Muscle of arm (tissue), 12 donors: ENCODE data around the gene CLMN. TPM values are rescaled to one million over a fixed set of nuclear protein-coding genes. Genes with fewer than 3 reads are reported as not detected.

ENCODE experiments used
- DNase-seq: peaks from one replicate; pipeline ENCODE4 v3.0.0-alpha.2; 2013
- polyA plus RNA-seq, 12 donors: library from polyadenylated mRNA; unstranded; fragments of 120-200 nt; gene quantifications; one replicate each; pipeline ENCODE4 v1.2.1, GENCODE V29; 2013; ENCODE audit not compliant: insufficient read length in 12 of 12

Gene CLMN
- polyA plus RNA-seq, 12 donors: 2.5 to 21.6 (median 3.5) TPM; not detected in 1

DNA sequence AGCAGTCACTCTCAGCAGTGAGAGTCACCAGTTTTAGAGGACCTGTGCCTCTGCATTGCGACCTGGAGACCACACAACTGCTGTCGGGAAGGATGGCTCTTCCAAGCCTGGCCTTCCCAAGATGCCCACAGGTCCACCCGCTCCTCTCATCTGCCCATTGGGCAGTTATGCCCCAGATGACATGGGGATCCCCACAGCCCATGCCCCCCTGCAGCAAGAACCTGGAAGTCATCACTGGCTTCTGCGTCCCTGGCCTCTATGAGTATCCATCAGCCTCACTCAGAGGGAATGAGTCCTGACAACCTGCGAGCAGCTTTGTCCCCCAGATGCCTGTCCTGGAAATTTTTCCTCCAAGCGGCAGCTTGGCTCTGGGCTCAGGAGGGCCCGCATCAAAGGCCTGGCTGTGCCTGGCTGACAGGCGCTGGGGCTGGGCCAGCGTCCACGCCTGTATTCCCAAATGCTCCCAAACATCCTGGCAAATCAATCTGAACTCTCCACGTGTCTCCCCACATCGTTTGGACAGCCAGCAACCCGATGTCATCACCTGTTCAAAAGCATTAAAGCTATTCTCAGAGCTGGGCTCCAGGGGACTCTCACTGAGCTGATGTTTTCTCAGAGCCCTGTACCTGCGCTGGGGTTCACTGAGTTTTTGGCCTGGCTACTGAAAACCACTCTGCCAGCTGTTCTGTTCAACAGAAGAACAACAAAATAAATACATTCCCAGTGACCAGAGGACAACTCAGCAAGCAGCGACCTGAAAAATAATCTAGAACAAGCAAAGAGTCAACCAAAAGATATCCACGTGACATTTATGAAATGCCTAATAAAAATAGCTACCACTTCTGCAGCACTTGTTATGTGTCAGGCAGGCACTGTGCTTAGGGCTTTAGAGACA is 57.8 kb downstream of the CLMN start:
- no peak for DNase-seq

DNA sequence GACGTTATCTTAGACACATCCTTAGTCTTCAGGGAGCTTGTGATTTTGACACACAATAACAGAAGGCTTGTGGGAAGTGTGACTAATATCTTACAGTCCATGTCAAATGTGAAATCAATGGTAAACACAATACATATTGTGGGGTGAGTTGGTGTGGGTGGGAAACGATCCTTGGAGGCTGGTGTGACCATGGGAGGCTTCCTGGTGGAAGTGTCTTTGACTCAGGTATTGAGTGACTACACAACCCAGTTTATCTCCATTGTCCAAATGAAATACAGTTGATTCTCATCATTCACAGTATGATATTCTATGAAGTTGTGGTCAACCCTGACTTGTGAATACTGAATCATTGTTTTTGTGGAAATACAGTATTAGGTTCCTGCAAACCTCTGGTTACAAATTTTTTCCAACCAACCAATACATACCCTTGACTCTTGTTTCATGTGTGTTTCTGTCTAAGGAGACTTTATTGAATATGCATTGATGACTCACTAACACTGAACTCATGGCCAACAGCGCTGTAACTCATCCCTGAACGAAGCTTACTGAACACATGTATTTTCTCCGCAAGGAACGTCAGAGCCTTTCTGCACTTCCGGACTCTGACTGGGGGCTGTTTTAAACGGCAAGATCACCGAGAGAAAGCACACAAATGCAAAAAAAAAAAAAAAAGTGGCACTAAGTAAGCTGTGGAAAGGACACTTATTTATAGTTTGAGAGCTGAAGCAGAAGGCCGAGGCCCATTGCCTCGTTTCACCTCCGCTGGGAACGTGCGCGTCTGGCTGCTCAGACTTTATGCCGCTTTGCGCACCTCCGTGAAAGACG is 59.0 kb downstream of the CLMN start:
- DNase-seq: no peak

DNA sequence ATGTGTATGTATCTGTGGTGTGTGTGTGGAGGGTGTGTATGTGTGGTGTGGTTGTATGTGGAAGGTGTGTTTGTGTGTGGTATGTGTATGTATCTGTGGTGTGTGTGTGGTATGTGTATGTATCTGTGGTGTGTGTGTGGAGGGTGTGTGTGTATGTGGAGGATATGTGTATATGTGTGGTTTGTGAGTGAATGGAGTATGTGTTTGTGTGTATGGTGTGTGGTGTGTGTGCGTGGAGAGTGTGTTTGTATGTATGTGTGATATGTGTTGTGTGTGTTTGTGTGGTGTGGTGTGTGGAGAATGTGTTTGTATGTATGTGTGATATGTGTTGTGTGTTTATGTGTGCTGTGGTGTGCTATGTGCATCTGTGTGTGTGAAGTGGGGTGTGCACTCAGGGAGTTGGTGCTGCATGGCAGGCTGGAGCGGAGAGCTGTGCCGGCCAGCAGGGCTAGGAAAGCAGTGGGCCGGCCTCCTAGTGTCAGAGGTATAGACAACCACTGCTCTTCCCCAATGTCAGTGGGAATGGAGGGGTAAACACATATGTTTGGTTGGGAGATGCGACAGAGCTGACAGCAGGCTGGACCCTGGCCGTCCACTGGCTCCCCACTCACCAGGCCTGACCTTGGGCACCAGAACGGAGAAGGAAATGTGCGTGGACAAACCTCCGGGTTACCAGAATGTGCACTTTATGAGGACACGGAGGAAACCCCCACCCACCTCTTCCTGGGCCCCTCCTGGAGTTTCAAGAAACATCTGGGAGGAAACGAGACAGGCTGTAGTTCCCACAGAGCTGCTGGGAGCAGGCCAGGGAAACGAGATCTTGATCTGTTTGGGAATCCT is 60.7 kb downstream of the CLMN start:
- no peak for DNase-seq

DNA sequence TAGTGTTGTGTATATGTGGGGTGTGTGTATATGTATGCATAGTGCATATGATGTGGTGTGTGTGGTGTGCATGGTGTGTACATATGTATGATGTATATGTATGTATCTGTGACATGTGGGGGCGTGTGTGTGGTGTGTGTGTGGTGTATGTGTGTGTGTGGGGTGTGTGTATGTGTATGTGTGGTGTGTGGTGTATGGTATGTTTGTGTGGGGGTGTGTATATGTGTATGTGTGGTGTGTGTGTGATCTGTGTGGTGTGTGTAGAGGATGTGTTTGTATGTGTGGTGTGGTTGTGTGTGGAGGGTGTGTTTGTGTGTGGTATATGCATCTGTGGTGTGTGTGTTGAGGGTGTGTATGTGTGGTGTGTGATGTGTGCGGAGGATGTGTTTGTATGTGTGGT is 61.6 kb downstream of the CLMN start:
- DNase-seq: no peak

DNA sequence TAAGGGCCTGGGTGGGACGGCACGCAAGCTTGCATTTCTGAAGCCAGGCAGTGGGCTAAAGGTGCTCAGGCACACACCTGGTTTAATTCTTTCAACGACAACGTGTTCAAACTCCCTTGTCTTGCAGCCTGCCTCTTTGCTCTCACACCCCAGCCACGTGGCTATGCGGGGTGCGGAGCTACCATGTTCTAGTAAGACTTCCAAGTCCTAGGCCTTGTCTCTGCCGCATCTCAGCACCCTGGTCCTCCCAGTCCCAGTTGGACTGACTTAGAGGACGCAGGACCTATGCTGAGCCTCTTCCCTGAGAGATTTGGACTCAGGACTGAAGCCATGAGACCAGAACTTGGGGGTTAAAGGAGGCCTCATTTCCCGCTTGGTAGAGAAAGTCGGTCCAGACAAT is 62.2 kb downstream of the CLMN start:
- no peak for DNase-seq

DNA sequence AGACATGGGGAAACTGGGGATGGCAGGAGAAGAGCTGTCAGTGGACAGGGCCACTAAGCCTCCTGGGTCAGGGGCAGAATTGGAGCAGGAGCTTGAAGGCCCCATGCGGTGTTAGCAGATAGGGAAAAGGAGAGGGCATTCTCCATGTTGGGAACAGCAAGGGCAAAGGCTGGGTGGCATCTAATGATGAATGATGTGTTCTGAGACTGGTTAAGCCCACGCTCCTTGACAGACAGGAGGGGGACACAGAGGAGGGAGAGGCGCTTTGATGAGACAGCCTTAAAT is 63.0 kb downstream of the CLMN start:
- DNase-seq: no peak

DNA sequence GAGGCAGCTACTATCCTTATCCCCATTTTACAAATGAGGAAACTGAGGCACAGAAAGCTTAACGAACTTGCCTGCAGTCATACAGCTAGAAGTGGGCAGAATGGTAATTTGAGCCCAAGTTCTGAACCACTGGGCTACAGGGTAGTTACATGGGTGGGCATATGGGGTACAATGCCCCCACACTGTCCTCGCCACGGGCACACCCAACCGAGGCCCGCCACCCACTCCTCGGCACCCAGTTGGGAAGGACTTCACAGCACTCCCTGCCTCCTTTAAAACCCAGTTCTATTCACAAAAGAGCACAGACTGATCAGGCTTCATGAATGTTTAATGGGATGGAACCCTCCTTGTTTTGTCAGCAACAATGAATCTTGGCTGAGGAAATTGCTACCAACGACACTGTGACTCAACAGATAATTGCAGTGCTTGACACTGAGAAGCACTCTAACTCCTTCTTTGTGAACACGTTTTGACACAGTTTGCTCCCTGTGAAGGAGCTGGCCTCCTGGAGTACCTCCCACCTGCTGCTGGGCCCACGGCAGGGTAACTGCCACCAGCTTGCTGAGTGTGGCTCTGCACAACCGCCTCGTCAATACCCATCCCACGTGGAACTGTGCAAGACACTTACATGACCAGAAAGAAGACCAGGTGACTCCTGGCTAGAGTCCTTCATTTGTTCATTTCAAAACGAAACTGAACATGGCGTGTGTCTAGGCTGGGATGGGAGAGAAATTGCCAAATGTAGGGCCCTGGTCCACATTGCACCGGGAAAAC is 63.5 kb downstream of the CLMN start:
- no peak for DNase-seq

DNA sequence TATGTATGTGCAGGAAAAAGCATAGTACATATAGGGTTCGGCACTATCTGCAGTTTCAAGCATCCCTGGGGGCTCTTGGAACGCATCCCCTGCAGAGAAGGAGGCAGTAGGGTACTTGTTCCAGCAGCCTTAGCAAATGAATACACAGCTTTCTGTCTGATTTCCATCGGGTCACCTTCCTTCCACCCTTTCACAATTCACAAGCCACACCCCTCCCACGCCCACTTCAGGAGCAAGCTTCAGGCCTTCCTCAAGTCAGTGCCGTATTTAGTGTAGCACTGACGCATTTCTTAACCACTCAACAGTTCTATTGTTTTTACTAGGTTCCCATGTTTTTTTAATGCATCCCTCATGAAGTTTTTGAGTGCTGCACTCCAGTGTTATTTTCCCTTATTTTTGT is 64.2 kb downstream of the CLMN start:
- DNase-seq: no peak

DNA sequence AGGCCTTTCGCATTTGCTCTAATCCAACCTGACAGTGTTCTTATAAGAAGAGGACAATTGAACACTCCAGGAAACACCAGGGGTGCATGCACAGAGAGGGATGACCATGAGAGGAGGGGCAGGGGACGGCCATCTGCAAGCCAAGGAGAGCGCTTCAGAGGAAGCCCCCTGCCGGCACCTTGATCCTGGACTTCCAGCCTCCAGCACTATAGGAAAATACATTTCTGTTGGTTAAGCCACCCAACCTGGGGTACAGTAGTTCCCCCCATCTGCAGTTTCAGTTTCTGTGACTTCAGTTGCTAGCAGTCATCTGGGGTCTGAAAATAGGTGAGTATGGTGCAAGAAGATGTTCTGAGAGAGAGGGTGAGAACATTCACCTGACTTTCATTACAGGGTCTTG is 64.7 kb downstream of the CLMN start:
- DNase-seq: no peak

DNA sequence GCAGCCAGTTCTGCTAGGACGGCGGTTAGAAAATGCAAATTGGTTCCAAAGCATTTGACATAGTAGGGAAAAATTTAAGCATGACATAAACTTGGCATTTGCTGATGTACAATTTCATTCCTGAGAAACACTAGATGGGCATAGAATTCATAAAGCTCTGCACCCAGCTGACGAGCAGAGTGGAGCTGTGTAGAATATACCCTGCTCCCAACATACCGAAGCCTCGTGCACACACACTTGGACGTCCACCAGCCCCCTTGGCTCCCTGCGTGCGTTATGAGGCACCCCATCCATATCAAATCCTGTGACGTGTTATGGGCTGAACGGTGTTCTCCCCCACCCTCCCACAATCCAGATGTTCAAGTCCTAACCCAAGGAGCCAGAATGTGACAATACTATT is 65.4 kb downstream of the CLMN start:
- no peak for DNase-seq

DNA sequence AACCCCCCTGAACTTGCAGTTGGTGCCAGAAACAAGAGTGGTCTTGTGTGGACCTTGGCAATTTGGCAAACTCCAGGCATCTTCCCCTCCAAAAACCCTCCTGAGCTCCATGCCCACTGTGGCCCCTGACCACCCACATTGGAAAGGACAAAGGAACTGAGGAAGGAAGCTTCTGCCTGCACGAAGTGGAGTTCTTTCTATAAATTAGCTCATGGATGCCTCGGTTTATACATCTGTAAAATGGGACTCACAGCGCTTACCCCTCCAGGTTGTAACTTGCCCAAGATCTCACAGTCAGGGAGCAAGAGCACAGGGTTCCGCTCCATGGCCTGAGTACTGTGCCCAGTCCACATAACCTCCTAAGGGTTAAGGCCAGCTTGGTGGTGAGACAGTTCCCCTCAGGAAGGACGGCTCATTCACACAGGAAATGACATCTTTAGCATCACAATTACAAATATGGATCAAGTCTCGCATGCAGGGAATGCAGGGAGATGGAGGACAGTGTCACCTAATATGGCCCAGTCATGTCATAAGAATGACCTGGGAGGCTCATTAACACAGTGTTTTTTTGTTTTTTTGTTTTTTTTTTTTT is 66.6 kb downstream of the CLMN start:
- no peak for DNase-seq

DNA sequence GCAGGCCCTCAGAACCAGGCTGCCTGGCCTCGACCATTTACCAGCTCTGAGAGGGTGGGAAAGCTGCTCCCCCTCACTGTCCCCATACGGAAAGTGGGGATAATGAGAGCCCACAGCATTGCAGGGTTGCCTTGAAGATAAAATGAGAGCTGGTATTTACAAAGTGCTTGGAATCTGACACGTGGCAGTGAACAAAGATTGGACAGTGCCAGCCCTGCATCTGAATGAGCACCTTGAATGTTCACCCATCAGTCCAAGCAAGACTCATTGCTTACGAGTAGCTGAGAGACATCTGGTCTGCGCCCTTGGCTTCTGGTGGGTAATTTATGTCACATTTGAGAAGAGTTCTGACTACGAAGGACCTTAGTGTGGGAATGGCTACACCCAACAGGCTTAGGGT is 67.5 kb downstream of the CLMN start:
- no peak for DNase-seq

DNA sequence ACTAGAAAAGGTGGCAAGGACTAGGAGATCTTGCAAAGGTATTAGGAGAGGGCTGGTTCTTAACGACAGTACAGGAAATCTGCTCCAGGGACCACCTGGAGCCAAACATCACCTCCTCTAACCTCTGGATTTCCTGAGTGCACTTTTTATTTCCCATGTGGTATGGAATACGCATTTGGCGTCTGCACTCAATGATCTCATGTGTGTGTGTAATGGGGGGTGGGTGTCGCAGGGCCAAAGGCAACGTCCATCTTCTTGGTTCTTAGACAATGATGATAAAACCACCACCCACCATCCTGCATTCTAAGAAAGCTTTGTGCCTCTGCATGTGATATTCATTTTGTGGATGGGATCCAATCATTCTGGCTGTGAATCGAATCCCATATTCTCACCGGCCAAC is 68.8 kb downstream of the CLMN start:
- DNase-seq: no peak

DNA sequence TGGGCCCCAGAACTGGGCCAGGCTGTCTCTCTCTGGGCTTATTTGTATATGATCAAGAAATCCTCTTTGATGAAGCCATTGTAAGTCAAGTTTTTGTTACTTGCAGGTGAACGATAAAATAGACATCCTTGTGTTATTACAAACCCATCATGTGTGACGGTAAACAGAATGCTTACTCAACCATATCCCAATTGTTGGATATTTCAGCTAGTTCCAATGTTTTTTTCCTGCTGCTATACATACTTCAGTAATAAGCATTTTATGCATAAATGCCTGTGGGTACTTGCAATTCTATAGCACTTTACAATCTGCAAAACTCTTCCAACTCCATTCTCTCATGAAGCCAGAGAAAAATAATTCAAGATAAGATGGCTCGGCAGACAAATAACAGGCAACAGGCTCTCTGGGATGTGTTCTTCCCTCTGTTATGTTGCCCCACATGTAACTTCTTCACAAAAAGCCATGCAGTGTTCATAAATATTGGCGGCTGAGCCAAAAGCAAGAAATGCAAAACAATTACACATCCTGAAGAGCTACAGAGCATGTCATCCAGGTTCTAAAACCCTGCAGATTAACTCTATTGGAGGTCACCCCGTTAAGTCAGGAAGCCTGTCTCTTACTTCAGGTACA is 69.5 kb downstream of the CLMN start:
- no peak for DNase-seq

DNA sequence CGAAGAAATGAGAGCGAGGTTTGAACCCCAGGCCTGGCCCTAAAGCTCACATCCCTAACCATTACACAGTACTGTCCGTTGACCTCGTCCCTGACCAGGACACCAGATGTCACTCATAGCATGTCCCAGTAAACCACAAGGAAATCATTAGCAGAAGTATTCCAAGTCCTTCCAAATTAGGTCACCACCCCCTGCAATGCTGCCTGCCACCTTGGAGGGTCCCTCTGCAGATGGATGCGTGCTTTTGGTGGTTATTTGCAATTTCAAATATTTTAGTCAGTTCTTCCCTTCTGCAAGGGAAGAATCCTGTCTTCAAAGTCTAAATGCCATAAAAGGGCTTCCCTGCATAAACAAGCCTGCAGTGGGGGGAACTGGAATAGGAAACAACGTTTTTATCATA is 71.3 kb downstream of the CLMN start:
- DNase-seq: no peak

DNA sequence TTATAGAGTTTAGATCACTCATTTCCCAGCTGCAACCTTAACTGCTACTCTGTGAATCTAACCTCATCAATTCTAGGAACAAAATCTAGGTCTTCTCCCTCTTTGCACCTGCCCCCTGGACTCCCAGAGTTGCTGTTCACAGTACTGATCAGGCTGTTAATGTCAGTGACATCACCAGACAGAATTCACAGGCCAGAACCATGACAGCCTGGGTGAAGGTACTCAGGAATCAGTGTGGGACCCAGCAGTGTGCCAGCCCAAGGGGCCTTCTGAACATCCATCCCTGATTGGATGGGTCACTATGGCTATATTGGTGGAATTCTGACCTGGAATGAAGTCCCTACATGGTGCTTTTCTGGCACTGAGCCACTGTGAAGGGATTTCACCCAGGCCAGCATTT is 72.8 kb downstream of the CLMN start:
- no peak for DNase-seq

DNA sequence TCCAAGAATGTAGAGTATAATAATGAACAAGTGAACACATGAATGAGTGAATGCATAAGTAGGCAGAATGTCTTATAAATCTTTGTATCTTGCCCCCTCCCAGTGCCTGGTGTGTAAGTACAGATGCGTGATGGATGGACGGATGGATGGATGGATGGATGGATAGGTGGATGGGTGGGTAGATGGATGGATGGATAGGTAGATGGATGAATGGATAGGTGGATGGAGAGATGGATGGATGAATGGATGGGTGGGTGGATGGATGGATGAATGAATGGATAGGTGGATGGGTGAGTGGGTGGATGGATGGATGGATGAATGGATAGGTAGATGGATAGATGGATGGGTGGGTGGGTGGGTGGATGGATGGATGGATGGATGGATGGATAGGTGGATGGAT is 74.4 kb downstream of the CLMN start:
- no peak for DNase-seq

DNA sequence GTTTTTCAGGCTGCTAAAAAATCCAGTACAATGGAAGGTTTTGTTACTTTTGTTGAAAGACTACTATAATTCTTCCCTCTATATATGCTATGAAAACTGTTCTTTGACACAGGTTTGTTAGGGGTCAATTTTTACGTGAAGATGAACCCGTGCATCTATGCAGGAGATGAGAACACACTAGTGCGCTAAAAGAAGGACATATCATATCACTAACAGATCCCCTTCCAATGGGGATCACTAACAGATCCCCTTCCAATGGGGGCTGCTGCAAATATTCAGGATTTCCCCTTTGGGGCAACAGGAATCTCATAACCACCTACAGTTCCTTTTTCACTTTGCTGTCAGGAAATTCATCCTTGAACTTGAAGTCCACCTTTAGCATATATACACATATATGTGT is 75.1 kb downstream of the CLMN start:
- no peak for DNase-seq

DNA sequence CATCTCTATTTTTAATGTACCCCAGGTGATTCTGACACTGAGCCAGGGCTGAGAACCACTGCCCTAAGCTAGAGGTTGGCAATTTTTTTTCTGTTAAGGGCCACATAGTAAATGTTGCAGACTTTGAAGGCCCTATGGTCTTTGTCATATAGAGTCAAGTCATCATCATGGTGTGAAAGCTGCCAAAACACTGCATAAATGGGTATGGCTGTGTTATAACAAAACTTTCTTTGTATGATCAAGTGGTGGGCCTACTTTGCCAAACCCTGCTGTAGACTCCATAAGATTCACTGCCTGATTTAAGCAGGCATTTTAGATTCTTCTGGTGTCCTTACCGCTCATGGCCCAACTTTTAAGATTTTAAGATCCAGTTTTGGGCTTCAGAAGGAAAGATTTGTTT is 76.8 kb downstream of the CLMN start:
- no peak for DNase-seq

DNA sequence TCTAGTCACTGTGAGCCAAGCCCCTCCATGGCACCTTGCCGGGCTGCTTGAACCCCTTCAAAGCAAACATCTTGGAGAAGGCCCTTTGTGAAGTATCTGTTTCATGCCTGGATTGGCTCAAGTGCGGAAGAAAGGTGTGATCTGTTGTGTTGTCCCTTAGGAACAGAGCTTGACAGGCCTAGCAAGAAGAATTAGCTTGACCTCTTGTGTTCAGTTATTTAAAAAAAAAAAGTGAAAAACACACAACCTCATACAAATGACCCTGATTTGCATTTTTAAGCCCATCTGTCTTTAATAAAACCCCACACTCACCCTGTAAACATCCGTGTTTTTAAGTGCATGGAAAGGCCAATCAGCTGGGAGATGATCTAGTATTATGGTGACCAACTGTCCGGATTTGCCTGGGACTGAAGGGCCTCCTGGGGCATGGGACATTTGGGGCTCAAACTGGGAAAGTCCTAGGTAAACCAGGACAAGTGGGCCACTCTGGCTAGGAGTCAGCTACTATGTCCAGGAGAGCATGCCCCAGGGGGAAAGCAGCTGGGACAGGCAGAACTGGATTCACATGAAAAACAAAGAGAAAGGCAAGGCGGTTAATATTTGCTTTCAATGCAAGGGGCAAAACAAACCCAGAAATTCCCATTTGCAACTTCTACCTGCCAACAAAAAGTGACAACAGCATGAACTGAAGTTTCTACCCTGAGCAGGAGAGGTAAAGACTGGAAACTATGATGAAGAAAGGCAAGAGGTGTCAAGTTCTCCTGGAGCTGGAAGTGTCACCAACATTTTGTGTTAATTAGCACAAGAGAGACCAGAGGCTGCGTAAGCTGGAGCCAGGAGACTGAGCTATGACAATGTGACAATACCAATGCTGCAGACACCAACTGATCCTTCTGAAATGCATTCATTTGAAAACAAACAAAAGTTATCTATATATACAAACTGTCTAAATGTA is 78.6 kb downstream of the CLMN start:
- no peak for DNase-seq
